GM12878 (cell line): ENCODE data around the gene RAPSN. TPM values are rescaled to one million over a fixed set of nuclear protein-coding genes. Genes with fewer than 3 reads are reported as not detected.

Experiments used
- ATAC-seq: fragments of 200-7000 bp; cut with Tn5 transposase; 3 replicates; pipeline ENCODE4 v1.9.1; 2020; ENCODE audit warnings: mild to moderate bottlenecking, moderate library complexity
- BruUV-seq: library from RNA; stranded (reverse); fragments of 400-500 nt; replicated peaks from 2 replicates; lab custom pipeline; 2021; lab: Mats Ljungman, UMichigan
- CTCF ChIA-PET: fragments of 300-600 bp; sonication (Branson Sonifier 250); formaldehyde crosslinking; extraction: SDS; loops from one replicate; lab custom pipeline; 2021; ENCODE audit warnings: inconsistent platforms; lab: Yijun Ruan, JAX
- POLR2A ChIA-PET: fragments of 350-600 bp; formaldehyde crosslinking; extraction: SDS; loops from one replicate; lab custom pipeline; 2021; ENCODE audit warnings: inconsistent platforms; lab: Charles Lee
- RAD21 ChIA-PET: fragments of 300-600 bp; sonication (Branson Sonifier 250); formaldehyde crosslinking; loops from one replicate; lab custom pipeline; 2023; ENCODE audit warnings: antibody characterized with exemption; ENCODE audit not compliant: unreplicated experiment; lab: Charles Lee
- SMC1A ChIA-PET: fragments of 300-600 bp; sonication (Branson Sonifier 250); formaldehyde crosslinking; loops from one replicate; lab custom pipeline; 2023; ENCODE audit not compliant: unreplicated experiment, uncharacterized antibody; lab: Charles Lee
- DNase-seq: peaks from one replicate; pipeline ENCODE4 v3.0.0-alpha.2; 2011; ENCODE audit warnings: low read depth, low spot score
- FAIRE-seq: peaks from 3 replicates; lab custom pipeline; 2011; peaks lifted over from hg19 to GRCh38; lab: Jason Lieb, UNC
- H2AFZ ChIP-seq: 2 replicates; pipeline ENCODE4 v1.6.0; 2011; ENCODE audit warnings: low read depth, low read length, control low read depth; ENCODE audit not compliant: control insufficient read depth
- H3K27ac ChIP-seq: 2 replicates; pipeline ENCODE4 v1.5.1; 2011; ENCODE audit warnings: control low read depth; ENCODE audit not compliant: control insufficient read depth, insufficient read depth
- H3K27me3 ChIP-seq, 2 experiments: replicated peaks in 1 of 2; 2 replicates each; pipeline versions ENCODE4 v1.6.0 to v1.6.1; 2011; ENCODE audit warnings: low read length in 1 of 2; ENCODE audit not compliant: control insufficient read depth in 2 of 2, insufficient read depth in 2 of 2
- H3K36me3 ChIP-seq, 2 experiments: 2 replicates each; pipeline ENCODE4 v1.5.1; 2011; ENCODE audit warnings: low read length in 1 of 2; ENCODE audit not compliant: control insufficient read depth in 2 of 2, insufficient read depth in 2 of 2
- H3K4me1 ChIP-seq: 2 replicates; pipeline ENCODE4 v1.6.1; 2011; ENCODE audit warnings: mild to moderate bottlenecking, low read length, moderate library complexity, mixed read lengths; ENCODE audit not compliant: control insufficient read depth, insufficient read depth
- H3K4me2 ChIP-seq: 2 replicates; pipeline ENCODE4 v1.6.0; 2011; ENCODE audit warnings: control low read depth; ENCODE audit not compliant: control insufficient read depth, insufficient read depth
- H3K4me3 ChIP-seq: fragments of 200-600 bp; sonication (generic); 2 replicates; pipeline ENCODE4 v1.5.1; 2016
- H3K79me2 ChIP-seq: 2 replicates; pipeline ENCODE4 v1.6.0; 2011; ENCODE audit warnings: low read length; ENCODE audit not compliant: control insufficient read depth, insufficient read depth
- H3K9ac ChIP-seq: 2 replicates; pipeline ENCODE4 v1.8.0; 2011; ENCODE audit warnings: low read length, control low read depth, mixed read lengths; ENCODE audit not compliant: control insufficient read depth, insufficient read depth
- H3K9me3 ChIP-seq: replicated peaks from 3 replicates; pipeline ENCODE4 v1.5.1; 2011; ENCODE audit warnings: mild to moderate bottlenecking, low read length; ENCODE audit not compliant: control insufficient read depth, insufficient read depth
- H4K20me1 ChIP-seq: 2 replicates; pipeline ENCODE4 v1.6.0; 2011; ENCODE audit not compliant: control insufficient read depth, insufficient read depth
- EED ChIP-seq: sonication (generic); IDR thresholded peaks from 2 replicates; pipeline ENCODE4 v1.6.1; 2016; ENCODE audit warnings: antibody characterized with exemption, low read depth
- GABPA ChIP-seq: IDR thresholded peaks from 2 replicates; pipeline ENCODE4 v1.6.1; 2014; ENCODE audit warnings: antibody characterized with exemption, low read depth, mild to moderate bottlenecking, inconsistent platforms
- HDGF ChIP-seq: fragments of 450-650 bp; IDR thresholded peaks from 2 replicates; pipeline ENCODE4 v1.6.1; 2016; ENCODE audit warnings: antibody characterized with exemption
- MTA2 ChIP-seq: fragments of 450-650 bp; IDR thresholded peaks from 2 replicates; pipeline ENCODE4 v1.6.1; 2016; ENCODE audit warnings: low read depth, mild to moderate bottlenecking, moderate library complexity
- NBN ChIP-seq: fragments of 450-650 bp; IDR thresholded peaks from 2 replicates; pipeline ENCODE4 v1.6.1; 2016
- POLR2A ChIP-seq: IDR thresholded peaks from 2 replicates; pipeline ENCODE4 v1.6.1; 2011; ENCODE audit warnings: low read depth, mild to moderate bottlenecking, low read length
- TBL1XR1 ChIP-seq: IDR thresholded peaks from 2 replicates; pipeline ENCODE4 v1.6.1; 2012; ENCODE audit warnings: low read depth, low read length, improper control_type of control experiment
- ZBTB11 ChIP-seq: fragments of 450-650 bp; formaldehyde crosslinking; IDR thresholded peaks from 2 replicates; pipeline ENCODE4 v1.5.0; 2022; ENCODE audit warnings: mild to moderate bottlenecking, missing genetic modification characterization
- ZSCAN29 ChIP-seq: fragments of 450-650 bp; IDR thresholded peaks from 2 replicates; pipeline ENCODE4 v1.6.1; 2017; ENCODE audit warnings: mild to moderate bottlenecking, moderate library complexity
- WGBS: methylation state at CpG from one replicate; pipeline ENCODE4 v1.1.6; 2016; ENCODE audit warnings: low lambda C conversion rate; ENCODE audit not compliant: insufficient replicate concordance, insufficient coverage; ENCODE audit errors: missing lambda C conversion rate; 5-methylcytosine and 5-hydroxymethylcytosine counted together
- in situ Hi-C: fragments of 300-500 bp; cut with MboI; formaldehyde crosslinking; loops from 9 replicates; pipeline ENCODE4 v1.14.3; 2018; ENCODE audit warnings: mixed read lengths
- intact Hi-C: fragments of 100-400 bp; cut with micrococcal nuclease; formaldehyde crosslinking; loops from one replicate; pipeline ENCODE4 v1.14.2; 2022; ENCODE audit not compliant: unreplicated experiment
- polyA plus RNA-seq, 11 experiments: library from polyadenylated mRNA; depleted of rRNA in 4 of 11; unstranded in 6 of 11; stranded (reverse) in 5 of 11; fragments of >200 nt; fragmentation: Nextera tagmentation in 4 of 11; fragmentation: Illumina TruSeq in 1 of 11; extraction: Ambion mirVana in 4 of 11; extraction: Trizol in 1 of 11; gene quantifications; 1 replicate in 1 of 11; 2 replicates in 10 of 11; pipeline versions ENCODE4 v1.2.1 to v1.2.3, GENCODE V29; 2011 to 2016; ENCODE audit warnings: inconsistent platforms in 2 of 11, missing spikeins in 2 of 11, low read depth in 1 of 11
- total RNA-seq, 4 experiments: library from RNA; depleted of rRNA in 3 of 4; stranded (reverse); fragments of >200 nt in 3 of 4; fragmentation: Illumina TruSeq in 1 of 4; extraction: Trizol in 1 of 4; gene quantifications; 2 replicates each; pipeline versions ENCODE4 v1.2.1 to v1.2.3, GENCODE V29; 2013 to 2021
- TF ChIP-seq, protein P1 (sequence below): IDR thresholded peaks from 2 replicates; pipeline ENCODE4 v1.6.1; 2012; ENCODE audit warnings: mild to moderate bottlenecking, low read depth, low read length

RAPSN gene
- total and polyA plus RNA-seq, 10 of the 15 experiments (the other 5 are each of a cell fraction or from before 2014, with no cell fraction given) = 0.08 to 0.23 (median 0.14) TPM; not detected in 6

GRCh38 chr11:47400768-47401279, 48.1 kb downstream of the RAPSN start (continued):
- TF ChIP-seq MTA2 (0 out of 2 replicates have a peak, but pooled peaks have one; percentile 36), POLR2A (peak; percentile 46; the same call in 1 of the 2 replicates), HDGF (peak; percentile 68; the same call in 1 of the 2 replicates), TBL1XR1 (no peak), EED (no peak)
- TF ChIP-seq, protein P1, sequence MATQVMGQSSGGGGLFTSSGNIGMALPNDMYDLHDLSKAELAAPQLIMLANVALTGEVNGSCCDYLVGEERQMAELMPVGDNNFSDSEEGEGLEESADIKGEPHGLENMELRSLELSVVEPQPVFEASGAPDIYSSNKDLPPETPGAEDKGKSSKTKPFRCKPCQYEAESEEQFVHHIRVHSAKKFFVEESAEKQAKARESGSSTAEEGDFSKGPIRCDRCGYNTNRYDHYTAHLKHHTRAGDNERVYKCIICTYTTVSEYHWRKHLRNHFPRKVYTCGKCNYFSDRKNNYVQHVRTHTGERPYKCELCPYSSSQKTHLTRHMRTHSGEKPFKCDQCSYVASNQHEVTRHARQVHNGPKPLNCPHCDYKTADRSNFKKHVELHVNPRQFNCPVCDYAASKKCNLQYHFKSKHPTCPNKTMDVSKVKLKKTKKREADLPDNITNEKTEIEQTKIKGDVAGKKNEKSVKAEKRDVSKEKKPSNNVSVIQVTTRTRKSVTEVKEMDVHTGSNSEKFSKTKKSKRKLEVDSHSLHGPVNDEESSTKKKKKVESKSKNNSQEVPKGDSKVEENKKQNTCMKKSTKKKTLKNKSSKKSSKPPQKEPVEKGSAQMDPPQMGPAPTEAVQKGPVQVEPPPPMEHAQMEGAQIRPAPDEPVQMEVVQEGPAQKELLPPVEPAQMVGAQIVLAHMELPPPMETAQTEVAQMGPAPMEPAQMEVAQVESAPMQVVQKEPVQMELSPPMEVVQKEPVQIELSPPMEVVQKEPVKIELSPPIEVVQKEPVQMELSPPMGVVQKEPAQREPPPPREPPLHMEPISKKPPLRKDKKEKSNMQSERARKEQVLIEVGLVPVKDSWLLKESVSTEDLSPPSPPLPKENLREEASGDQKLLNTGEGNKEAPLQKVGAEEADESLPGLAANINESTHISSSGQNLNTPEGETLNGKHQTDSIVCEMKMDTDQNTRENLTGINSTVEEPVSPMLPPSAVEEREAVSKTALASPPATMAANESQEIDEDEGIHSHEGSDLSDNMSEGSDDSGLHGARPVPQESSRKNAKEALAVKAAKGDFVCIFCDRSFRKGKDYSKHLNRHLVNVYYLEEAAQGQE = peak; percentile 42; the same call in 1 of the 2 replicates
- TF ChIP-seq, all 136 proteins: peak for 16

GRCh38 chr11:47399860-47400767, 48.8 kb downstream of the RAPSN start:
- DNase-seq (no peak), FAIRE-seq (no peak), ATAC-seq (peak; percentile 87)
- Histone ChIP-seq H3K9ac (peak overlapping the region; percentile 74), H3K79me2 (no peaks in the 10 kb centered on the region), H3K27ac (peak overlapping the region; percentile 89), H3K36me3 (no peaks in the 10 kb centered on the region), H2AFZ (peak overlapping the region; percentile 89), H3K9me3 (no peaks in the 10 kb centered on the region), H3K4me1 (peaks cover 30% of the 10 kb centered on the region), H3K4me2 (peak overlapping the region; percentile 99), H3K4me3 (peak overlapping the region; percentile 76), H4K20me1 (no peaks in the 10 kb centered on the region), H3K27me3 (no peaks in the 10 kb centered on the region)
- in situ Hi-C loops (no loop called here), intact Hi-C loops (loop anchor here (10.0 kb wide), 2 partner anchors 75 to 455 kb away; no protein-coding TSS in a partner anchor)
- POLR2A ChIA-PET = interaction anchor here (0.5 to 6.8 kb wide), 9 partner anchors 9 to 448 kb away, joined by 3 to 57 read pairs (median 6); partner anchors contain the start of genes DDB2, NUP160, SLC39A13 and SPI1
- CTCF ChIA-PET = interaction anchor here (0.7 to 8.1 kb wide), 9 partner anchors 7 to 141 kb away, joined by 3 to 73 read pairs (median 4); no protein-coding TSS in a partner anchor
- SMC1A ChIA-PET = interaction anchor here (0.7 to 3.1 kb wide), 10 partner anchors 9 to 129 kb away, joined by 3 to 15 read pairs (median 6); partner anchors contain the start of gene SPI1
- BruUV-seq = TSS peak; percentile 85
- 0% methylated on average over 29 of the region's 47 CpGs for WGBS
- RAD21 ChIA-PET = interaction anchor here (0.6 to 3.3 kb wide), 8 partner anchors 9 to 337 kb away, joined by 3 to 31 read pairs (median 8); partner anchors contain the start of genes DDB2 and SPI1
- TF ChIP-seq GABPA = 0 out of 2 replicates have a peak, but pooled peaks have one; percentile 18
- TF ChIP-seq NBN = no peak; the same call in 1 of the 2 replicates
- TF ChIP-seq ZBTB11 = no peak
- TF ChIP-seq ZSCAN29 = no peak
